HEK293 (cell line): ENCODE results near the gene RPS23.

Experiments used
- CTCF ChIP-seq: fragments of 450-650 bp; formaldehyde crosslinking; IDR thresholded peaks from 2 replicates; pipeline ENCODE4 v1.5.1; 2016; ENCODE audit warnings: missing biosample characterization, missing genetic modification characterization
- KLF1 ChIP-seq: fragments of 450-650 bp; formaldehyde crosslinking; IDR thresholded peaks from 2 replicates; pipeline ENCODE4 v1.5.1; 2016; ENCODE audit warnings: missing biosample characterization, missing genetic modification characterization
- ZBTB20 ChIP-seq: fragments of 450-650 bp; formaldehyde crosslinking; IDR thresholded peaks from 2 replicates; pipeline ENCODE4 v1.5.1; 2016; ENCODE audit warnings: missing biosample characterization, missing genetic modification characterization
- ZNF501 ChIP-seq: fragments of 450-650 bp; formaldehyde crosslinking; IDR thresholded peaks from 2 replicates; pipeline ENCODE4 v1.5.1; 2016; ENCODE audit warnings: missing biosample characterization, missing genetic modification characterization

- TF ChIP-seq ZBTB20 (tag by site-specific recombination) (no peak), CTCF (tag by site-specific recombination) (no peak), ZNF501 (no peak), KLF1 (no peak)
Observed at GRCh38 chr5:82301190-82301589, 23.0 kb upstream of the RPS23 start.
